HEK293 (cell line): ENCODE data around the gene PRDX2.

Source experiments
- OSR2 ChIP-seq: fragments of 450-650 bp; formaldehyde crosslinking; IDR thresholded peaks from 2 replicates; pipeline ENCODE4 v1.5.1; 2016; ENCODE audit warnings: missing biosample characterization, missing genetic modification characterization
- ZNF248 ChIP-seq: fragments of 450-650 bp; formaldehyde crosslinking; IDR thresholded peaks from 2 replicates; pipeline ENCODE4 v1.5.1; 2017; ENCODE audit warnings: missing biosample characterization, missing genetic modification characterization
- ZNF426 ChIP-seq: fragments of 450-650 bp; formaldehyde crosslinking; IDR thresholded peaks from 2 replicates; pipeline ENCODE4 v1.5.1; 2017; ENCODE audit warnings: missing biosample characterization, missing genetic modification characterization, mild to moderate bottlenecking, inconsistent platforms, moderate library complexity
- ZNF777 ChIP-seq: fragments of 450-650 bp; formaldehyde crosslinking; IDR thresholded peaks from 2 replicates; pipeline ENCODE4 v1.5.1; 2017; ENCODE audit warnings: missing biosample characterization, missing genetic modification characterization, borderline replicate concordance
- TF ChIP-seq, protein P1 (sequence below): fragments of 450-650 bp; formaldehyde crosslinking; IDR thresholded peaks from 2 replicates; pipeline ENCODE4 v1.5.1; 2017; ENCODE audit warnings: missing biosample characterization, missing genetic modification characterization
- TF ChIP-seq, protein P2 (sequence below): fragments of 450-650 bp; formaldehyde crosslinking; IDR thresholded peaks from 2 replicates; pipeline ENCODE4 v1.5.1; 2016; ENCODE audit warnings: missing biosample characterization, missing genetic modification characterization
- TF ChIP-seq, protein P3 (sequence below): IDR thresholded peaks from 2 replicates; pipeline ENCODE4 v1.6.1; 2011; ENCODE audit warnings: mild to moderate bottlenecking, low read depth, low read length, borderline replicate concordance
- TF ChIP-seq, protein P4 (sequence below): fragments of 450-650 bp; formaldehyde crosslinking; IDR thresholded peaks from 2 replicates; pipeline ENCODE4 v1.5.1; 2016; ENCODE audit warnings: missing biosample characterization, missing genetic modification characterization

DNA sequence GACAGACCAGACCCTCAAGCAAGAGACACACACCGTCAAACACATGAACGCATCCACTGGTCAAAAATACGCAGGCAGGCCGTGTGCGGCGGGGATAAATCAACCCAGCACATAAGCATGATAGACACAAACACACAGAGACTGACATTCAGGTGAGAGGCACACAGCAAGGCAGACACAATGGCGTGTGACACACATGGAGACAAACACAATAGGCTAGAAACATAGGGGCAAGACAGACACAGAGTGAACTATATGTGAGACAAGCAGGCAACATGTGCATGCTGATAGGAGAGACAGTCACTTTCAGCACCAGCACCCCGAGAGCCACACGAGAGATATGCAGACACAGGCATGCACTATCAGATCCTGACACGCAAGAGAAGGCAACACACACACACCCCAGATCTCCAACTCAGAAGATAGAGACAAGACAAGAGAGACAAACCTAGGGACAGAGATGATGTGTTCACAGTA is 17.2 kb downstream of the PRDX2 start:
- TF ChIP-seq ZNF248 (tag by site-specific recombination) (no peak), ZNF777 (tag by site-specific recombination) (no peak), ZNF426 (tag by site-specific recombination) (no peak), OSR2 (tag by site-specific recombination) (no peak)
- TF ChIP-seq, protein P1, sequence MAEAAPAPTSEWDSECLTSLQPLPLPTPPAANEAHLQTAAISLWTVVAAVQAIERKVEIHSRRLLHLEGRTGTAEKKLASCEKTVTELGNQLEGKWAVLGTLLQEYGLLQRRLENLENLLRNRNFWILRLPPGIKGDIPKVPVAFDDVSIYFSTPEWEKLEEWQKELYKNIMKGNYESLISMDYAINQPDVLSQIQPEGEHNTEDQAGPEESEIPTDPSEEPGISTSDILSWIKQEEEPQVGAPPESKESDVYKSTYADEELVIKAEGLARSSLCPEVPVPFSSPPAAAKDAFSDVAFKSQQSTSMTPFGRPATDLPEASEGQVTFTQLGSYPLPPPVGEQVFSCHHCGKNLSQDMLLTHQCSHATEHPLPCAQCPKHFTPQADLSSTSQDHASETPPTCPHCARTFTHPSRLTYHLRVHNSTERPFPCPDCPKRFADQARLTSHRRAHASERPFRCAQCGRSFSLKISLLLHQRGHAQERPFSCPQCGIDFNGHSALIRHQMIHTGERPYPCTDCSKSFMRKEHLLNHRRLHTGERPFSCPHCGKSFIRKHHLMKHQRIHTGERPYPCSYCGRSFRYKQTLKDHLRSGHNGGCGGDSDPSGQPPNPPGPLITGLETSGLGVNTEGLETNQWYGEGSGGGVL, result no peak
- TF ChIP-seq, protein P2, sequence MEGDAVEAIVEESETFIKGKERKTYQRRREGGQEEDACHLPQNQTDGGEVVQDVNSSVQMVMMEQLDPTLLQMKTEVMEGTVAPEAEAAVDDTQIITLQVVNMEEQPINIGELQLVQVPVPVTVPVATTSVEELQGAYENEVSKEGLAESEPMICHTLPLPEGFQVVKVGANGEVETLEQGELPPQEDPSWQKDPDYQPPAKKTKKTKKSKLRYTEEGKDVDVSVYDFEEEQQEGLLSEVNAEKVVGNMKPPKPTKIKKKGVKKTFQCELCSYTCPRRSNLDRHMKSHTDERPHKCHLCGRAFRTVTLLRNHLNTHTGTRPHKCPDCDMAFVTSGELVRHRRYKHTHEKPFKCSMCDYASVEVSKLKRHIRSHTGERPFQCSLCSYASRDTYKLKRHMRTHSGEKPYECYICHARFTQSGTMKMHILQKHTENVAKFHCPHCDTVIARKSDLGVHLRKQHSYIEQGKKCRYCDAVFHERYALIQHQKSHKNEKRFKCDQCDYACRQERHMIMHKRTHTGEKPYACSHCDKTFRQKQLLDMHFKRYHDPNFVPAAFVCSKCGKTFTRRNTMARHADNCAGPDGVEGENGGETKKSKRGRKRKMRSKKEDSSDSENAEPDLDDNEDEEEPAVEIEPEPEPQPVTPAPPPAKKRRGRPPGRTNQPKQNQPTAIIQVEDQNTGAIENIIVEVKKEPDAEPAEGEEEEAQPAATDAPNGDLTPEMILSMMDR, result no peak
- TF ChIP-seq, protein P3, sequence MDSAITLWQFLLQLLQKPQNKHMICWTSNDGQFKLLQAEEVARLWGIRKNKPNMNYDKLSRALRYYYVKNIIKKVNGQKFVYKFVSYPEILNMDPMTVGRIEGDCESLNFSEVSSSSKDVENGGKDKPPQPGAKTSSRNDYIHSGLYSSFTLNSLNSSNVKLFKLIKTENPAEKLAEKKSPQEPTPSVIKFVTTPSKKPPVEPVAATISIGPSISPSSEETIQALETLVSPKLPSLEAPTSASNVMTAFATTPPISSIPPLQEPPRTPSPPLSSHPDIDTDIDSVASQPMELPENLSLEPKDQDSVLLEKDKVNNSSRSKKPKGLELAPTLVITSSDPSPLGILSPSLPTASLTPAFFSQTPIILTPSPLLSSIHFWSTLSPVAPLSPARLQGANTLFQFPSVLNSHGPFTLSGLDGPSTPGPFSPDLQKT, result no peak
- TF ChIP-seq, protein P4, sequence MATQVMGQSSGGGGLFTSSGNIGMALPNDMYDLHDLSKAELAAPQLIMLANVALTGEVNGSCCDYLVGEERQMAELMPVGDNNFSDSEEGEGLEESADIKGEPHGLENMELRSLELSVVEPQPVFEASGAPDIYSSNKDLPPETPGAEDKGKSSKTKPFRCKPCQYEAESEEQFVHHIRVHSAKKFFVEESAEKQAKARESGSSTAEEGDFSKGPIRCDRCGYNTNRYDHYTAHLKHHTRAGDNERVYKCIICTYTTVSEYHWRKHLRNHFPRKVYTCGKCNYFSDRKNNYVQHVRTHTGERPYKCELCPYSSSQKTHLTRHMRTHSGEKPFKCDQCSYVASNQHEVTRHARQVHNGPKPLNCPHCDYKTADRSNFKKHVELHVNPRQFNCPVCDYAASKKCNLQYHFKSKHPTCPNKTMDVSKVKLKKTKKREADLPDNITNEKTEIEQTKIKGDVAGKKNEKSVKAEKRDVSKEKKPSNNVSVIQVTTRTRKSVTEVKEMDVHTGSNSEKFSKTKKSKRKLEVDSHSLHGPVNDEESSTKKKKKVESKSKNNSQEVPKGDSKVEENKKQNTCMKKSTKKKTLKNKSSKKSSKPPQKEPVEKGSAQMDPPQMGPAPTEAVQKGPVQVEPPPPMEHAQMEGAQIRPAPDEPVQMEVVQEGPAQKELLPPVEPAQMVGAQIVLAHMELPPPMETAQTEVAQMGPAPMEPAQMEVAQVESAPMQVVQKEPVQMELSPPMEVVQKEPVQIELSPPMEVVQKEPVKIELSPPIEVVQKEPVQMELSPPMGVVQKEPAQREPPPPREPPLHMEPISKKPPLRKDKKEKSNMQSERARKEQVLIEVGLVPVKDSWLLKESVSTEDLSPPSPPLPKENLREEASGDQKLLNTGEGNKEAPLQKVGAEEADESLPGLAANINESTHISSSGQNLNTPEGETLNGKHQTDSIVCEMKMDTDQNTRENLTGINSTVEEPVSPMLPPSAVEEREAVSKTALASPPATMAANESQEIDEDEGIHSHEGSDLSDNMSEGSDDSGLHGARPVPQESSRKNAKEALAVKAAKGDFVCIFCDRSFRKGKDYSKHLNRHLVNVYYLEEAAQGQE (tag by site-specific recombination), result no peak
